H54 (cell line): ENCODE results near the gene CSNK1G2.

Experiments used
- DNase-seq: peaks from one replicate; pipeline ENCODE4 v3.0.0; 2011; ENCODE audit warnings: low spot score, mixed read lengths; ENCODE audit not compliant: insufficient read length
- FAIRE-seq: peaks from 3 replicates; lab custom pipeline; 2011; peaks lifted over from hg19 to GRCh38; lab: Jason Lieb, UNC
- POLR2A ChIP-seq: IDR thresholded peaks from 2 replicates; pipeline ENCODE4 v1.6.1; 2011; ENCODE audit warnings: low read depth, mild to moderate bottlenecking, low read length

CSNK1G2 gene

GRCh38 chr19:1925544-1925943, 15.4 kb upstream of the CSNK1G2 start:
- DNase-seq (no peak), FAIRE-seq (no peak)
- no peak for TF ChIP-seq POLR2A

GRCh38 chr19:1929021-1929742, 11.8 kb upstream of the CSNK1G2 start:
- DNase-seq (peak; percentile 93), FAIRE-seq (no peak)
- TF ChIP-seq POLR2A: no peak

GRCh38 chr19:1931445-1931844, 9.5 kb upstream of the CSNK1G2 start:
- FAIRE-seq (no peak), DNase-seq (no peak)
- TF ChIP-seq POLR2A: no peak

- DNase-seq: no peak
- no peak for TF ChIP-seq POLR2A
- FAIRE-seq: no peak
Measured at GRCh38 chr19:1932395-1932794, 8.6 kb upstream of the CSNK1G2 start.

GRCh38 chr19:1933244-1933643, 7.7 kb upstream of the CSNK1G2 start:
- TF ChIP-seq POLR2A: no peak
- no peak for FAIRE-seq
- no peak for DNase-seq

GRCh38 chr19:1933942-1934341, 7.0 kb upstream of the CSNK1G2 start:
- DNase-seq: no peak
- no peak for TF ChIP-seq POLR2A
- no peak for FAIRE-seq

GRCh38 chr19:1935484-1936208, 5.3 kb upstream of the CSNK1G2 start:
- TF ChIP-seq POLR2A: no peak
- DNase-seq (no peak), FAIRE-seq (no peak)

GRCh38 chr19:1936430-1936829, 4.5 kb upstream of the CSNK1G2 start:
- DNase-seq: no peak
- FAIRE-seq: no peak
- TF ChIP-seq POLR2A: no peak

GRCh38 chr19:1936916-1937610, 3.9 kb upstream of the CSNK1G2 start:
- FAIRE-seq: no peak
- no peak for DNase-seq
- TF ChIP-seq POLR2A: no peak

GRCh38 chr19:1938071-1938470, 2.9 kb upstream of the CSNK1G2 start:
- no peak for DNase-seq
- FAIRE-seq: no peak
- TF ChIP-seq POLR2A: no peak

- peak; percentile 86 for DNase-seq
- no peak for FAIRE-seq
- peak; percentile 7; the same call in 1 of the 2 replicates for TF ChIP-seq POLR2A
Measured at GRCh38 chr19:1942078-1942933, 1.3 kb downstream of the CSNK1G2 start.

- DNase-seq: no peak
- no peak for FAIRE-seq
- no peak for TF ChIP-seq POLR2A
Measured at GRCh38 chr19:1942934-1943555, 2.1 kb downstream of the CSNK1G2 start.

- no peak for TF ChIP-seq POLR2A
- DNase-seq (no peak), FAIRE-seq (no peak)
Measured at GRCh38 chr19:1943661-1944087, 2.7 kb downstream of the CSNK1G2 start.
